Stimulated activated effector memory CD8-positive, alpha-beta T cell treated with anti-CD3 and anti-CD28 coated beads, Interleukin-12 subunit alpha, Interleukin-12 subunit beta, amount 100 ng/mL, for 72 hours (primary cell): ENCODE results near the gene KIF5A.
A peak's percentile ranks its signal among the peaks of the same experiment; 100 is the strongest.
"Not testable (repeated sequence)": the region's sequence is repeated elsewhere in the genome, so short reads cannot be mapped to it uniquely, and the experiment has no call there.

ENCODE experiments used
- ATAC-seq: fragments of 150-1000 bp; cut with Tn5 transposase; 2 replicates; pipeline ENCODE4 v1.10.0; 2021
- DNase-seq, 2 donors: peaks; one replicate each; pipeline ENCODE4 v3.0.0; 2021 to 2022; ENCODE audit warnings: low spot score in 2 of 2
- H3K27ac Mint-ChIP-seq: one replicate; pipeline ENCODE4 v1.8.0; 2022; ENCODE audit warnings: mild to moderate bottlenecking, mixed read lengths
- H3K36me3 Mint-ChIP-seq: one replicate; pipeline ENCODE4 v1.8.0; 2022; ENCODE audit warnings: mild to moderate bottlenecking, mixed read lengths
- H3K4me1 Mint-ChIP-seq: one replicate; pipeline ENCODE4 v1.8.0; 2022; ENCODE audit warnings: mixed read lengths
- H3K4me3 Mint-ChIP-seq: one replicate; pipeline ENCODE4 v1.8.0; 2022; ENCODE audit warnings: mild to moderate bottlenecking, mixed read lengths
- H3K9me3 Mint-ChIP-seq: one replicate; pipeline ENCODE4 v1.8.0; 2022; ENCODE audit warnings: mixed read lengths

KIF5A gene

DNA sequence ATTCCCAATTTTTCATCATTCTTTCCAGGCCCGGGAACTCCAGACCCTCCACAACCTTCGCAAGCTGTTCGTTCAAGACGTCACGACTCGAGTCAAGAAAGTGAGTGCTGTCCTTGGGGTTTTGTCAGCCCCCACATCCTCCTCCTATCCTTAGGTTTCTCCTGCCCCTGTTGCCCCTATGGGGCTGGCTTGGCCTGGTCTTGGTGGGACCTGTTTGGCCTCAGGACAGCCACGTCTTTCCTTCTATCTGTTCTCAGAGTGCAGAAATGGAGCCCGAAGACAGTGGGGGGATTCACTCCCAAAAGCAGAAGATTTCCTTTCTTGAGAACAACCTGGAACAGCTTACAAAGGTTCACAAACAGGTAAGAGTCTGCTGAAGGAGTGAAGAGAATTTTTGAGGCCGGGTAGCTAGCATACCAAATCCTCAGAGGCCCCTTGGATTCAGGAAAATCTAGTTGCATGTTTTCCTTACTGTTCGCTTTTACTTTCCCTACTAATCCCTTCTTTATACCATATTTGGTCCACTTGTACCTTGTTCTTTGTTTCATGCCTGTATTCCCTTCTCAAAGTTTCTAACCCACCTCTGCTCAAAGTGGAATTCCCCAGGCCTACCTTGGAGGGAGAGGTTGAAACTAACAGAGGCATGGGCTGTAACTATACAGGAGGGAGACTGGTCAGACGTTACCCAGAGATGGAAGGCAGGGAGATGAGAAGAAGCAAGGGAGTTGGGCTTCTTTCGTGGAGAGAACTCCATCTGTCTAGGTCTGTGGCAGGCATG is 28.3 kb downstream of the KIF5A start:
- Mint-ChIP-seq H3K27ac (no peak overlapping the region), H3K9me3 (no peaks in the 10 kb centered on the region), H3K4me3 (no peak overlapping the region), H3K4me1 (peaks cover 3% of the 10 kb centered on the region), H3K36me3 (no peaks in the 10 kb centered on the region)
- ATAC-seq: no peak
- no peak for DNase-seq

DNA sequence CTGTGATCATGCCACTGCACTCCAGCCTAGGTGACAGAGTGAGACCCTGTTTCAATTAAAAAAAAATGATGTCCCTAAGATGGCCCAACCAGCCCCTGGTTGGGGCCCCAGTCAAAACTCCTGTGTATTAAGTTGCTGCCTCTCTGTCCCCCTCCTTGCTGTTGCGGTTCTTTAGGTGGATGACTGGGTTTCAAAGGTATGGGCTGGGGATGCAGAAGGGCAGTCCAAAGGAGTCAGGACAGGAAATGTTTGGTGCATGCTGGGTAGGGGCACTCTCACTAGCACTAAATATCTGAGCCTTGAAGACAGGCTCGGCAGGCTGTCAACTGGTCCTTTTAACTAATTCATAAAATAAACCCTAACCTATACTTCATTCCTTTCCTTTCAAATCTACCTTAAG is 29.2 kb downstream of the KIF5A start:
- peaks cover 8% of the 10 kb centered on the region for H3K4me1 Mint-ChIP-seq
- DNase-seq: no peak
- H3K4me3 Mint-ChIP-seq: no peak overlapping the region
- no peak for ATAC-seq
- no peaks in the 10 kb centered on the region for H3K9me3 Mint-ChIP-seq
- H3K36me3 Mint-ChIP-seq: no peaks in the 10 kb centered on the region
- H3K27ac Mint-ChIP-seq: no peak overlapping the region

DNA sequence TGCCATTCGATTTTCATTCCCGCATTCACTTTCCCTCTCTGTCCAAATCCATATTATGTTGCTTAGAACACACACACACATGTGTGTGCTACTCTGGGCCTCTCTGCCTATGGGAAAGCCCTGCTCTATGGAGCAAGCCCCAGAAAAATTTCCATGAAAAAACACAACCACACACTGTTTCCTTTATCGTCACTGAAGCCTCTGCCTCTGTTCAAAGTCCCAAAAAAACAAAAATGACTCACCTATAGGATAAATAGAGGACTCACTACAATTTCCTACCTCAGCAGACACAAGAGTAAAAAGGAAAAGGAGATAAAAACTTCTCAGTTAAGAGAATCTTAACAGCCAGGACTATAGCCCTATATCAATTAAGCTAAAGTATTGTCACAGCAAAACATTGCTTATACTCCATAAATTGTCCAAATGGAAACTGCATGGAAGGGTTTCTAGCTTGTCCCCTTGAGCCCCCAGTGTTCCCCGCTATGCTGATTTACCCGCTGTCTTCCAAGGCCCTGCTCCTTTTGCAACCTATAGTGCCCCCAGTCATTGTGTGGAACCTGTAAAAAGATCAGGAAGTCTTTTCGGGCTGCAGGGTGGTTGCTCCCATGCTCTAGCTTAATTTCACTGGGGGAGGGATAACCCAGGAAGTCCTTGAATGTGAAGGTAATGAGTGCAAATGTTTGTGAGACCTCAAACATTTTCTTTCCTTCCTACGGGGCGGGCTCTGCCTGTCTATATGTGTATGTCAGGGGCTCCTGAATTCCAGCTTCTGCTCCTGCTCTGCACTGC is 30.0 kb downstream of the KIF5A start:
- Mint-ChIP-seq H3K4me3 (no peak overlapping the region), H3K4me1 (peaks cover 8% of the 10 kb centered on the region), H3K9me3 (no peaks in the 10 kb centered on the region), H3K27ac (no peak overlapping the region), H3K36me3 (no peaks in the 10 kb centered on the region)
- ATAC-seq (no peak), DNase-seq (no peak)

DNA sequence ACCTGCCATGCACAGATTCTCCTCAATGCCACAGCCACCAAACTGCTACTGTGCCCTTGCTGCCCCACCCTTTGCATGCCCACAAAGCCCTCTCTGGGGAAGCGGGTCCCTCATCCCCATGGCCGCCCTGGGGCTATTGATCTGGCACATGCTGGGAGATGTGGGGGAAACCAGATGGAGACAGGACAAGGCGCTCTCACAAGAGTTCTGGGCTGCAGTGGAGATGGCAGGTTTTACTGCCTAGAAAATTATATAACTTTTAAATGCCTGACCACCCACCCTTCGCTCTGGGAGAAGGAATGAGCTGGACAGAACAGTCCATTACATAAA is 30.6 kb downstream of the KIF5A start:
- no peak overlapping the region for H3K4me3 Mint-ChIP-seq
- H3K27ac Mint-ChIP-seq: peak overlapping the region; percentile 7
- DNase-seq: no peak
- ATAC-seq: no peak
- H3K4me1 Mint-ChIP-seq: peaks cover 8% of the 10 kb centered on the region
- H3K9me3 Mint-ChIP-seq: no peaks in the 10 kb centered on the region
- H3K36me3 Mint-ChIP-seq: no peaks in the 10 kb centered on the region

DNA sequence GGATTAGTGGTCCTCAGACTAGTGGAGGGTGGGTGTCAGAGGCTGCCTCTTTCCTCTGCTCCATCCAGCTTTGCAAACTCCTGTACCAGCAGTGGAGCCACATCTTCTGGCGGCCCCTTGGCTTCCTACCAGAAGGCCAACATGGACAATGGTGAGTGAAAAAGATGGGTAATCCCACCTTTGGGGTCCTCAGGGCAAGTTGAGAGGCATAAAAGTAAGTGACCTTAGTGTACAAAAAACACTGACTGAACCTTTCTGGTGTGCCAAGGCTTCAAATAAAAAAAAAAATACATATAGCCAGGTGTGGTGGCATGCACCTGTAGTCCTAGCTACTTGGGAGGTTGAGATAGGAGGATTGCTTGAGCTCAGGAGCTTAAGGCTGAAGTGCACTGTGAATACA is 32.0 kb downstream of the KIF5A start:
- DNase-seq (no peak), ATAC-seq (no peak)
- peaks cover 8% of the 10 kb centered on the region for H3K4me1 Mint-ChIP-seq
- no peaks in the 10 kb centered on the region for H3K36me3 Mint-ChIP-seq
- H3K27ac Mint-ChIP-seq: no peak overlapping the region
- H3K9me3 Mint-ChIP-seq: no peaks in the 10 kb centered on the region
- H3K4me3 Mint-ChIP-seq: no peak overlapping the region

DNA sequence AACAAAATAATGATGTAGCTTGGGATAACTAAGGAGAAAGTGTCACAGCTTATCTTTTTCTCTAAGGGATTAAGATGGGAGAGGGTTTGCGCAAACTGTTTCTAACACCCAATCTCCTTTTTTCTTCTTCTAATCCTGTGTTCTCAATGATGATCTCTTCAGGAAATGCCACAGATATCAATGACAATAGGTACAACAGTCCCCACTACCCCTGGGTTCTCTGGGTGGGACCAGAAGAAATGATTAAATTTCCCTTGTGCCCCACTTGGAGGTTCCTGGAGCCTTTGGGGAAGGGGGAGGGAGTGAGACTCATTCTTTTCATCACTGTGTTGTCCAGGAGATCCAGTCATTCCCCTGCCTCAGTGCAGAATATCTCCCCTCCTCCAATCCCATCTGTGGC is 32.6 kb downstream of the KIF5A start:
- no peak for DNase-seq
- H3K4me3 Mint-ChIP-seq: no peak overlapping the region
- ATAC-seq: no peak
- peaks cover 8% of the 10 kb centered on the region for H3K4me1 Mint-ChIP-seq
- no peaks in the 10 kb centered on the region for H3K9me3 Mint-ChIP-seq
- no peaks in the 10 kb centered on the region for H3K36me3 Mint-ChIP-seq
- no peak overlapping the region for H3K27ac Mint-ChIP-seq

DNA sequence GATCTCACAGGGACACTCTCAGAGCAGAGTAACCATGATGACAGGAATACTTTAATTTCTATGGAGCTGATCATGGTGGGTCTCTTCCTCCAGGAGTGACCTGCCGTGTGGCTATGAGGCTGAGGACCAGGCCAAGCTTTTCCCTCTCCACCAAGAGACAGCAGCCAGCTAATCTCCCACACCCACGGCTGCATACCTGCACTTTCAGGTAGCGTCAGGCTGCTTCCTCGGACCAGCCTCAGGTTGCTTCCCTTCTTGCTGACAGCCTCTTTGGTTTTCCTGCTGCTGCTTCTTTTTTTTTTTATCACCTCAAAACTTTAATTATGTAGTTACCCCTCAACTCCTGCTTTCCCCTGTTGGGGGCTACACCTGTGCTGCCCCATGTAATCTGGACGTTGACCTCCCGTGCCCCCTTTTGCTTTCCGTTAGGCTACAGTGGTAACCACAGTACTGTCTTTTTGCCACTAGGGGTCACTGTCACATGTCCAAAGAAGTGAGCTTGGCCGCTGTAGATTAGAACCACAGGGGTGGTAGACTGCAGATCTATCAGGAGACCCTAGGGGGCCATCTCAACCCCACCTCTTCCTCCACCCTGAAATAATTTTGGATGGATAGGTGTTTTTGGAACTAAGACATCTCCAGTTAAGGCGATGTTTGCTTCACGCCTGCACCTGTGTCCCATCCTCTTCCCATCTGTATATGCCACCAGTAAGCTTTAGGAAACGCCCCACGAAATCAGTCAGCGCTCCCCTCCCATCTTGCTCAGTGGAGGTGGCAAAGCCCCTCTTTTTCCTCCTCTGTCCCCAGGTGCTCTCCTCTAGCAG is 33.4 kb downstream of the KIF5A start:
- H3K4me3 Mint-ChIP-seq: no peak overlapping the region
- DNase-seq (peak; percentile 54 to 82), ATAC-seq (peak; percentile 95)
- H3K9me3 Mint-ChIP-seq: no peaks in the 10 kb centered on the region
- no peak overlapping the region for H3K27ac Mint-ChIP-seq
- peaks cover 8% of the 10 kb centered on the region for H3K4me1 Mint-ChIP-seq
- H3K36me3 Mint-ChIP-seq: no peaks in the 10 kb centered on the region

DNA sequence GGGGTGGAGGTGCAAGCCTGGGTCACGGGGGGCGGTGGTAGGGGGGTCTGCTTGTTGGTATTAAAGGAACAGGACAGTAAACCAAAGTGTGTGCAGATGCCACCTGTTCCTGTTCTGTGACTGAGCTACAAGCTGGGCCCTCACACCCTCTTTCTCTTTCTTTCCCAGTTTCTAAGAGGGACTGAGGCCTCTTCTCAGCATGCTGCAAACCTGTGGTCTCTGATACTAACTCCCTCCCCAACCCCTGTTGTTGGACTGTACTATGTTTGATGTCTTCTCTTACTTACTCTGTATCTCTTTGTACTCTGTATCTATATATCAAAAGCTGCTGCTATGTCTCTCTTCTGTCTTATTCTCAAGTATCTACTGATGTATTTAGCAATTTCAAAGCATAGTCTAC is 34.2 kb downstream of the KIF5A start:
- no peak for DNase-seq
- H3K4me1 Mint-ChIP-seq: peaks cover 8% of the 10 kb centered on the region
- no peak for ATAC-seq
- H3K27ac Mint-ChIP-seq: no peak overlapping the region
- no peaks in the 10 kb centered on the region for H3K9me3 Mint-ChIP-seq
- no peaks in the 10 kb centered on the region for H3K36me3 Mint-ChIP-seq
- H3K4me3 Mint-ChIP-seq: no peak overlapping the region

DNA sequence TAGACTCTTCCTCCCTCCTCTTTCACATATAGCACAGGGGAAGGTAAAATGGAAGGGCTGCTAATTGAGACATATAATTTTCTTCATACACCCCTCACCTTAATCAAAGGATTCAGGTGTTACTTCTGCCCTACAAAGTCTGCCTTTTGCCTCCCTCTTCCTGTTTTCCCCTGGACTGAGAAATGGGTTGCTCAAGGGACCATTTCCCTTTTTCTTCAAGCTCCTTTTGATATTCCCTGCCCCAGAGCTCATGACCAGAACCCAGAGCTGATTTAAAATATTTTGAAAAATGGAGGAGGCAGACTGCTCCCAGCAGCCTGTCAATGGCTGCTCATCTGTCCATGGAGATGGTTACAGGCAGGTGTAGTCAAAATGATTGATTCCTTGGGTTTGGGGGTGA is 34.8 kb downstream of the KIF5A start:
- no peaks in the 10 kb centered on the region for H3K9me3 Mint-ChIP-seq
- no peak overlapping the region for H3K27ac Mint-ChIP-seq
- H3K36me3 Mint-ChIP-seq: no peaks in the 10 kb centered on the region
- no peak overlapping the region for H3K4me3 Mint-ChIP-seq
- ATAC-seq (no peak), DNase-seq (no peak)
- H3K4me1 Mint-ChIP-seq: peaks cover 8% of the 10 kb centered on the region

DNA sequence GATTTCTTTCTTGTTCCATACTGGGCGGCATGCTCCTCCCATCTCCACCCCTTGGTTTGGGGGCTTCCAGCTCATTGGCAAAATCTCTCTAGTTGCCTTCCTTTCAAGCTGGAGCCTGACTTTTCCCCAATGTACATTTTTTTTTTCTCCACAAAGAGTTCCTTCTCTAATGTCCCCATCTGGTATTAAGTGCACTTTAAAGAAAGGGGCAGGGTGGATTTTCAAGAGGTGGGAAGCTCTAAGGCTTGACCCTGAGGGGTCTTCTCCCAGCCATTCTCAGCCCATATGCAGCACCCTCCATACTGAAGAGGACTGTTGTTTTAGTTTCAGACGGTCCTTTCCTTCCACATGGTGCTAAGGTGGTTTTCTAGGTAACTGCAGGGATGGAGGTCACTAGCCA is 35.3 kb downstream of the KIF5A start:
- H3K9me3 Mint-ChIP-seq: no peaks in the 10 kb centered on the region
- H3K4me1 Mint-ChIP-seq: peaks cover 10% of the 10 kb centered on the region
- ATAC-seq (no peak), DNase-seq (no peak)
- H3K36me3 Mint-ChIP-seq: no peaks in the 10 kb centered on the region
- no peak overlapping the region for H3K27ac Mint-ChIP-seq
- no peak overlapping the region for H3K4me3 Mint-ChIP-seq

DNA sequence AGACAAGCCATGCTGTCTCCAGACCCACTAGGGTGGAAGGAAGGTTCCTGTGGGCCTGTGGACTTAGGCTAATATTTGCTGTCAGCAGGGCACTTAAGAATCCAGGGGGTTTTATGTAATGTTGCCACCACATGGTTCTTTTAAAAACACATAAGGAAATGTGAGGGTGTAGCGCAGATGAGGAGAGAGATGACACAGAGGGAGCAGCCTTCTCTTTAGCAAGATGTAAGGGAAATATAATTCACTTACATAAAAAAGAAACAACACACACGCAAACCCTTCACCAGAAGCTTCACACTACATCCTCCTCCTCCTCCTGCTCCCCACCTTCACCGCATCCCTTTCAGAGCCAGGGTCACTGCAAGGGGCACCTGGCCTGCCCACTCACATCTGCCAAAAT is 36.3 kb downstream of the KIF5A start:
- Mint-ChIP-seq H3K4me1 (peaks cover 16% of the 10 kb centered on the region), H3K36me3 (no peaks in the 10 kb centered on the region), H3K9me3 (no peaks in the 10 kb centered on the region), H3K27ac (no peak overlapping the region), H3K4me3 (no peak overlapping the region)
- ATAC-seq (no peak), DNase-seq (no peak)

DNA sequence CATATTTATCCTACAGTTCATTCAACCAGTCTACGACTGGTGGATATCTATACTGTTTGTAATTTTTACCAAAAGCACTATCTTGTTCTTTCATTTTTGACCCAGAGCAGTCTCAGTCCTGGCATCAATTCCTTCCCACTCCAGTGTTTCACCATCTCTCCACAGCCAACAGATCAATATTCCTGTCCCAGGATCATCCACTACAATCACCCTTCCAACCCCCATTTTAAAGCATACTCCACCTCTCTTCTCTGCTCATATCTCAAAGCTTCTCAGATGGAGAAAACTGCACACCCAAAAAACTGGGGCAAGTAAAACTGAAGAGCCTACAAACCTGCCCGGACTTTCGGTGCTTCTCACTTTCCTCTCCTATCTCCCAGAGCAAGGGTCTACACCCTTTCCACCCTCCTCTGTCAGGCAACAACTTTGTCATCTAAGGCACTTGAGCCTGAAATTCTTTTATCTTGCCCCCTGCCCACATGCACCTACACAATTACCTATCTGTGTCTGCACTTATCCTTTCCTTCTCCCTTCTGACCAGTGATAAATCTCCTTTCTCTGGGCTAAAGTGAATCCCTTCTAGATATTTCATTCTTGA is 37.1 kb downstream of the KIF5A start:
- H3K27ac Mint-ChIP-seq: no peak overlapping the region
- H3K36me3 Mint-ChIP-seq: peaks cover 6% of the 10 kb centered on the region
- H3K4me3 Mint-ChIP-seq: no peak overlapping the region
- no peak for ATAC-seq
- DNase-seq: no peak
- H3K9me3 Mint-ChIP-seq: no peaks in the 10 kb centered on the region
- H3K4me1 Mint-ChIP-seq: peaks cover 23% of the 10 kb centered on the region

DNA sequence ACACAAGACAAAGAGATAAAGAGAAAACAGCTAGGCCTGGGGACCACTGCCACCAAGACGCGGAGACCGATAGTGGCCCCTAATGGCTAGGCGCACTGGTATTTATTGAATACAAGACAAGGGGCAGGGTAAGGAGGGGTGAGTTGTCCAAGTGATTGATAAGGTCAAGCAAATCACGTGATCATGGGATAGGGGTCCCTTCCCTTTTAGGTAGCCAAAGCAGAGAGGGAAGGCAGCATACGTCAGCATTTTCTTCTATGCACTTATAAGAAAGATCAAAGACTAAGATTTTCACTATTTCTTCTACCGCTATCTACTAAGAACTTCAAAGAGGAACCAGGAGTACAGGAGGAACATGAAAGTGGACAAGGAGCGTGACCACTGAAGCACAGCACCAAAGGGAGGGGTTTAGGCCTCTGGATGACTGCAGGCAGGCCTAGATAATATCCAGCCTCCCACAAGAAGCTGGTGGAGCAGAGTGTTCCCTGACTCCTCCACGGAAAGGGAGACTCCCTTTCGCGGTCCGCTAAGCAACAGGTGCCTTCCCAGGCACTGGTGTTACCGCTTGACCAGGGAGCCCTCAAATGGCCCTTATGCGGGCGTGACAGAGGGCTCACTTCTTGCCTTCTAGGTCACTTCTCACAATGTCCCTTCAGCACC is 39.2 kb downstream of the KIF5A start:
- H3K4me3 Mint-ChIP-seq, ATAC-seq, H3K27ac Mint-ChIP-seq, H3K9me3 Mint-ChIP-seq, DNase-seq: not testable (repeated sequence)
- peaks cover 24% of the 10 kb centered on the region for H3K4me1 Mint-ChIP-seq
- H3K36me3 Mint-ChIP-seq: peaks cover 12% of the 10 kb centered on the region

DNA sequence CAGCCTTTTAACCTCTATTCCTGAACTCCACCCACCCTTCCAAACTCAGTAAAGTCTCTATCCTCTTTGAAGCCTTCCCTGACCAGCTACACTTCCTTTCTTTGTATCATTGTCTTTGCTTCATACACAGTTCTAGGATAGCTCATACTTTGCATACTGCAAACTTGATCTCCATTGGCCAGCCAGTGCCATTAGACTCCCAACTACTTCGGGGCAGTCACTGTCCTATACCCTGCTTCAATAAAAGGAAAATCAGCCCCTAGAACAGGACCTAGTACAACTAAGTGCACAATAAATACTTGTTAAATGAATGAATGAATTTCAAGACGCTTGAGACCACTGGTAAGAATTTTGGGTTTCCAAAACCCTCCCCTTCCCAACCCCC is 40.6 kb downstream of the KIF5A start:
- H3K9me3 Mint-ChIP-seq: no peaks in the 10 kb centered on the region
- H3K36me3 Mint-ChIP-seq: peaks cover 25% of the 10 kb centered on the region
- DNase-seq (no peak), ATAC-seq (no peak)
- peak overlapping the region; percentile 84 for H3K4me3 Mint-ChIP-seq
- H3K4me1 Mint-ChIP-seq: peaks cover 24% of the 10 kb centered on the region
- H3K27ac Mint-ChIP-seq: peak overlapping the region; percentile 88
